ENCODE measurements around the gene MGME1. TPM values are rescaled to one million over a fixed set of nuclear protein-coding genes. Genes with fewer than 3 reads are reported as not detected.
A peak's percentile ranks its signal among the peaks of the same experiment; 100 is the strongest.

MGME1 gene
- total and polyA plus RNA-seq, 2 of the 13 experiments (the other 11 are each of a cell fraction or from before 2014, with no cell fraction given) = 36.7 to 66.6 TPM

- TF ChIP-seq BHLHE40 (IDR thresholded peaks at IDR 0.05; ENCODE audit: low read length) (no peak), ZBTB3 (CRISPR knock-in tag; IDR thresholded peaks at IDR 0.05; ENCODE audit: borderline replicate concordance, low read depth) (no peak), IKZF1 (IDR thresholded peaks at IDR 0.05) (no peak), KIAA2018 (CRISPR knock-in tag; IDR thresholded peaks at IDR 0.05; ENCODE audit: borderline replicate concordance) (no peak), HIC2 (CRISPR knock-in tag; IDR thresholded peaks at IDR 0.05; ENCODE audit: low read depth) (no peak), NR1H2 (CRISPR knock-in tag; IDR thresholded peaks at IDR 0.05; ENCODE audit: borderline replicate concordance, low read depth) (no peak), AGO1 (IDR thresholded peaks at IDR 0.05; ENCODE audit: low read depth, low read length, poor library complexity, severe bottlenecking) (no peak), SMARCE1 (IDR thresholded peaks at IDR 0.05; ENCODE audit: borderline replicate concordance) (no peak), LCORL (IDR thresholded peaks at IDR 0.05) (no peak), LCORL (CRISPR knock-in tag; IDR thresholded peaks at IDR 0.05) (no peak), DNMT3B (CRISPR knock-in tag; conservative IDR thresholded peaks at IDR 0.05) (no peak), ZNF234 (CRISPR knock-in tag; conservative IDR thresholded peaks at IDR 0.05) (no peak), KLF16 (CRISPR knock-in tag; IDR thresholded peaks at IDR 0.05) (no peak), ZBTB44 (CRISPR knock-in tag; IDR thresholded peaks at IDR 0.05) (no peak), ZMYM3 (CRISPR knock-in tag; IDR thresholded peaks at IDR 0.05) (peak; percentile 60; the same call in 1 of the 2 replicates)
- TF ChIP-seq, protein P1, sequence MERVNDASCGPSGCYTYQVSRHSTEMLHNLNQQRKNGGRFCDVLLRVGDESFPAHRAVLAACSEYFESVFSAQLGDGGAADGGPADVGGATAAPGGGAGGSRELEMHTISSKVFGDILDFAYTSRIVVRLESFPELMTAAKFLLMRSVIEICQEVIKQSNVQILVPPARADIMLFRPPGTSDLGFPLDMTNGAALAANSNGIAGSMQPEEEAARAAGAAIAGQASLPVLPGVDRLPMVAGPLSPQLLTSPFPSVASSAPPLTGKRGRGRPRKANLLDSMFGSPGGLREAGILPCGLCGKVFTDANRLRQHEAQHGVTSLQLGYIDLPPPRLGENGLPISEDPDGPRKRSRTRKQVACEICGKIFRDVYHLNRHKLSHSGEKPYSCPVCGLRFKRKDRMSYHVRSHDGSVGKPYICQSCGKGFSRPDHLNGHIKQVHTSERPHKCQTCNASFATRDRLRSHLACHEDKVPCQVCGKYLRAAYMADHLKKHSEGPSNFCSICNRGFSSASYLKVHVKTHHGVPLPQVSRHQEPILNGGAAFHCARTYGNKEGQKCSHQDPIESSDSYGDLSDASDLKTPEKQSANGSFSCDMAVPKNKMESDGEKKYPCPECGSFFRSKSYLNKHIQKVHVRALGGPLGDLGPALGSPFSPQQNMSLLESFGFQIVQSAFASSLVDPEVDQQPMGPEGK (CRISPR knock-in tag; IDR thresholded peaks at IDR 0.05) = 0 out of 2 replicates have a peak, but pooled peaks have one; percentile 20
Observed at GRCh38 chr20:17925141-17925939, 43.5 kb upstream of the MGME1 start (continued).

Data from HepG2 (cell line).